GM10266 (cell line): ENCODE measurements around the gene TPRX2.
"Not testable (repeated sequence)": the region's sequence is repeated elsewhere in the genome, so short reads cannot be mapped to it uniquely, and the experiment has no call there.

ENCODE experiments used
- DNase-seq: peaks from one replicate; pipeline ENCODE4 v3.0.0; 2012; ENCODE audit errors: extremely low spot score
- TF ChIP-seq, protein P1 (sequence below): IDR thresholded peaks from 2 replicates; pipeline ENCODE4 v1.5.1; 2012; ENCODE audit warnings: mild to moderate bottlenecking, low read depth; ENCODE audit not compliant: control insufficient read depth, insufficient read depth; ENCODE audit errors: missing control alignments

The TPRX2 gene

DNA sequence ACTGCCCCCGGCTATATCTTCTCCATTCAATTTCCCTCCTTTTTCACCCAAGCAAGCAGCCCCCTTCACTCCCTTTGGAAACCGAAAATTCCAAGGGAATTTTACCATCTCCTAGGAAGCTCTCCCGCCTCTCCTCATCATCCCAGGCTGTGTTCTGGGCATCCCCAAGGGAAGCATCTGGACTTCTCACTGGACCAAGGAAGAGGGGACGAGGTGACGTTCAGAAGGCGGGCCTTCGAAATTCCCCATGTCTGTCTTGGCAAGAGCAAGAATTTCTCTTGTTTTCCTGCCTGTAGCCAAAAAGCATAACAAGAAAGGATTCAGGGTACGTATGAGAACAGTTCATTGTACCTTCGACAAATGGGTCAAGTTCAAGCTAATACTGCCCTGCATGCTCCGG is 6.1 kb downstream of the TPRX2 start:
- no peak for DNase-seq
- TF ChIP-seq, protein P1, sequence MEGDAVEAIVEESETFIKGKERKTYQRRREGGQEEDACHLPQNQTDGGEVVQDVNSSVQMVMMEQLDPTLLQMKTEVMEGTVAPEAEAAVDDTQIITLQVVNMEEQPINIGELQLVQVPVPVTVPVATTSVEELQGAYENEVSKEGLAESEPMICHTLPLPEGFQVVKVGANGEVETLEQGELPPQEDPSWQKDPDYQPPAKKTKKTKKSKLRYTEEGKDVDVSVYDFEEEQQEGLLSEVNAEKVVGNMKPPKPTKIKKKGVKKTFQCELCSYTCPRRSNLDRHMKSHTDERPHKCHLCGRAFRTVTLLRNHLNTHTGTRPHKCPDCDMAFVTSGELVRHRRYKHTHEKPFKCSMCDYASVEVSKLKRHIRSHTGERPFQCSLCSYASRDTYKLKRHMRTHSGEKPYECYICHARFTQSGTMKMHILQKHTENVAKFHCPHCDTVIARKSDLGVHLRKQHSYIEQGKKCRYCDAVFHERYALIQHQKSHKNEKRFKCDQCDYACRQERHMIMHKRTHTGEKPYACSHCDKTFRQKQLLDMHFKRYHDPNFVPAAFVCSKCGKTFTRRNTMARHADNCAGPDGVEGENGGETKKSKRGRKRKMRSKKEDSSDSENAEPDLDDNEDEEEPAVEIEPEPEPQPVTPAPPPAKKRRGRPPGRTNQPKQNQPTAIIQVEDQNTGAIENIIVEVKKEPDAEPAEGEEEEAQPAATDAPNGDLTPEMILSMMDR = no peak

DNA sequence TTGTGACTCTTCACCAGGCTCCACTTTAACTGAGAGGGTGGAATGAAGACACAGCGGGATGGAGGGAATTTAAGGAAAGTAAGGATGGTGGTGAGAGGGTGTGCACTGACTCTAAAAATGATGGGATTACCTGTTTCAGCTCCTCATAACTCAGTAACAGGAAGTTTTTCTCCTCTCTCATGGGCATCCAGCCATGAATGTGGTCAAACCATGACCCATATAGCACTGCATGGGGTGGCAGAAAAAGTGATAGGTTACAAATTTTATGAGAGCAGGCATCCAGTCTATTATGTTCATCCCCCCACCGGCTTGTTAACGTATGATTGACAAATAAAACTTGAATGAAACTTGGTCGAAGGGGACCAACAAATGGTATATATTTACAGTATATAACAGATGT is 19.9 kb downstream of the TPRX2 start:
- TF ChIP-seq, protein P1 = no peak
- no peak for DNase-seq

DNA sequence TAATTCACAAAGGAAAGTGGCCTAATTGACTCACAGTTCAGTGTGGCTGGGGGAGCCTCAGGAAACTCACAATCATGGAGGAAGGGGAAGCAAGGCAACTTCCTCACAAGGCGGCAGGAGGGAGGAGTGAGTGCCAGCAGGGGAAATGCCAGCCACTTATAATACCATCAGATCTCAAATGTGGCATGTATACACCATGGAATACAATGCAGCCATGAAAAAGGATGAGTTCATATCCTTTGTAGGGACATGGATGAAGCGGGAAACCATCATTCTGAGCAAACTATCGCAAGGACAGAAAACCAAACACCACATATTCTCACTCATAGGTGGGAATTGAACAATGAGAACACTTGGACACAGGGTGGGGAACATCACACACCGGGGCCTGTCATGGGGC is 20.4 kb downstream of the TPRX2 start:
- DNase-seq = not testable (repeated sequence)

DNA sequence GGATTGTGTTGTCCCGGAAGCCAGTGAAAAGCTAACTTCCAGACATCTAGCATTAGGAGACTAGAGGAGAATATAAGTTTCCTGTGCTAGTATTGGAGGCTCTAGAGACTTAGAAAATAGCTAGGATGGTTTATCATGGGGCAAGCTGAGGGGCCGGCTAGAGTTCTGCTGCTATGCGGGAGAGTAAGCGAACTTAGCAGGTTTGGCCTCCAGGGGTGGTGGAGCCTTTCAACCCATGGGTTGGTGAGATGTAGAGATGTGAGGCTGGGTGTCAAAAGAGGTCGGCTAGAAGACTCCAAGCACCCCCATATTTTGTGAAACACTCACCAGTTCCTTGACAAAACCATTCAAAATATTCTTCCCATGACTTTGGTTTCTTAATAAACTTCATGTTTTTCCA is 22.7 kb downstream of the TPRX2 start:
- TF ChIP-seq, protein P1 = no peak
- DNase-seq = no peak

DNA sequence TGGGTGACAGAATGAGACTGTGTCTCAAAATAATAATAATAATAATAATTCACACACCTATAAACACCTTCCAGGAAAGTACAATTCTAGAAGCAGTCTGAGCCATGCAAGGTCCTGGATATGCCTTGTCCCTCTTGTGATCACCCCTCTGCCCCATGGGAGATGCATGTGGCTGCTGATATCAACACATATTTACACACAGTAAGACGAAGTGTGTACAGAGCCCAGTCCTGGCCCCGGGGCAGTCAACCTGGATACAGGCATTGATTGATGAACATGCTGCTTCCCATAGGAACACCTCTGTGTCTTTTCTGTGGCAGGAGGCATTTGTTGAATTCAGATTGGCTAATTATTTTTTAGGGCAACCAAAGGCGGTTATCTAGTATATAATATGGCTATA is 23.9 kb downstream of the TPRX2 start:
- TF ChIP-seq, protein P1 = no peak
- DNase-seq = no peak

DNA sequence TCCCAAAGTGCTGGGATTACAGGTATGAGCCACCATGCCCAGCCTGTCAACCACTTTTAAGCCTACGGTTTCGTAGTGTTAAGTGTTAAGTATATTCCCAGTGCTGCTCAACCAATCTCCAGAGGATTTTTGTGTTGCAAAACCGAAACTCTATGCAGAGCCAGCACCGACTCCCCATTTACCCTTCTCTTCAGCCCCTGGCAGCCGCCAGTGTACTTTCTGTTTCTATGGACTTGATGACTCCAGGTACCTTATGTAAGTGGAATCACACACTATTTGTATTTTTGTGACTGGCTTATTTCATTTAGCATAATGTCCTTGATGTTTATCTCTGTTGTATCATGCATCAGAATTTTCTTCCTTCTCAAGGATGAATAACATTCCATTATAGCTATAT is 26.0 kb downstream of the TPRX2 start:
- DNase-seq = no peak

DNA sequence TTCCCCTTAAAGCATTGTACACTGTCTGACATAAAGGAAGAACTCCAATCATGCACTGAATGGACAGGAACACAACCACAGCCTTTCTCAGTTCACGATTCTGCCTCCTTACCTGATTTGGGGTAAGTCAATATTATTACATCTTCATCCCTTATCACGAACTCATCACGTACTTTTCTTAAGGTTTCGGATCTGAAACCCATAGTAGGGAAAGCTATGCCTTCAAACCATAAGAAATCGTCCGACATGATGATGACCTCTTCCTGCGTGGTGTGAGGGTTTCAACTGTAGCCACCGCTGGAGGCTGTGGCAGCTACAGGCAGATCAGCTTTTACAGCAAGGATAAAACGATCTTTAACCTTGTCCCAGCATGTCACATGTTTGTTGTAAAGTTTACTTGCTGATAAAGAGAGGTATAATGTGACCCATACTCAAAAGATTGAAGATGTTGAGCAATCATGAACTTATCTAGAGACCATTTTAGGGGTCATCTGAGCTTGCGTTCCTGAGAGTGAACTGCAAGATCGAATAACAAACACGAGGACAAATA is 27.1 kb downstream of the TPRX2 start, which contains the start of gene SULT2A1:
SULT2A1 (minus strand) TSS at position 306 of the 550 bp plus-strand sequence; CDS start at position 248, 58 bp downstream.
- TF ChIP-seq, protein P1 = no peak
- no peak for DNase-seq

More for the DNA sequence above, 26.0 kb downstream of the TPRX2 start:
- TF ChIP-seq, protein P1 = no peak
